Neuron (in vitro differentiated cells): Measurements from ENCODE around the gene GRAMD2A.

ENCODE experiments used
- H2AFZ ChIP-seq: one replicate; pipeline ENCODE4 v1.6.1; 2013; ENCODE audit warnings: low read depth, mild to moderate bottlenecking, inconsistent platforms, low read length, moderate library complexity
- H3K27me3 ChIP-seq: one replicate; pipeline ENCODE4 v1.6.1; 2013; ENCODE audit warnings: low read length; ENCODE audit not compliant: insufficient read depth
- H3K36me3 ChIP-seq: one replicate; pipeline ENCODE4 v1.6.1; 2013; ENCODE audit warnings: low read length; ENCODE audit not compliant: insufficient read depth
- H3K4me1 ChIP-seq: one replicate; pipeline ENCODE4 v1.6.1; 2013; ENCODE audit warnings: low read length; ENCODE audit not compliant: insufficient read depth
- H3K4me3 ChIP-seq: 2 replicates; pipeline ENCODE4 v1.5.1; 2013; ENCODE audit warnings: mild to moderate bottlenecking, low read length, moderate library complexity
- H3K9me3 ChIP-seq: one replicate; pipeline ENCODE4 v1.6.1; 2013; ENCODE audit warnings: low read length

Gene GRAMD2A

GRCh38 chr15:72197460-72198355, at the start of gene GRAMD2A:
Gene GRAMD2A (minus strand): TSS chr15:72197787.
- no peaks in the 10 kb centered on the region for H3K9me3 ChIP-seq
- H3K4me3 ChIP-seq: no peak within 1 kb of the TSS
- H2AFZ ChIP-seq: no peak within 1 kb of the TSS
- H3K4me1 ChIP-seq: no peaks in the 10 kb centered on the region
- H3K27me3 ChIP-seq: peaks cover 2% of the 10 kb centered on the region
- peaks cover 42% of the 10 kb centered on the region for H3K36me3 ChIP-seq

DNA sequence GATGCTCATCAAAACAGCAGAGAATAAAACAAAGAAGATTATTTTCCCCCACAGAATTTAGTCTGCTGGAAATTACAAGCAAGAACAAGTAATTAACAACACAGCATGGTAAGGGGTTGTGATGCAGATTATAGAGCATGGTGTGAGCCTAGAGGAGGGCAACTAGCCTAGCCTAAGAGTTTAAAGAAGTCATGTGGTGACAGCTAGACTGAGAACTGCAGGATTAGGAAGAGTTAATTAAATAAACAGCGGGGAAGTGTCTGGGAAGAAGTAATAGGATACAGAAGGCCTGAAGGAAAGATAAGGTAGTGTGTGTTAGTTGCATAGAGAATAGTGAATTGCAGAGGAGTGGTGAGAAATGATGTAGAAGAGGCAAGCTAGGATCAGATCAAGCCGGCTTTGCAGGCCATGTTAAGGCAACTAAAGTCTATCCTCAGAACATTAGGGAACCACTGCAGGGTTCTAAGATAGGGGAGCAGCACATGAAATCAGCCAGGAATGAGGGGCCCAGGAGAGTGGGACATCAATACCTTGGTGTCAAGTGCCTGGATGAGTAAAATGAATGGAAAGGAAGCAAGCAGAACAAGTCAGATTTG, 45.3 kb upstream of the GRAMD2A start:
- H3K27me3 ChIP-seq: no peaks in the 10 kb centered on the region
- no peaks in the 10 kb centered on the region for H3K9me3 ChIP-seq
- no peak overlapping the region for H2AFZ ChIP-seq
- H3K4me3 ChIP-seq: no peak overlapping the region
- peaks cover 61% of the 10 kb centered on the region for H3K36me3 ChIP-seq
- H3K4me1 ChIP-seq: no peaks in the 10 kb centered on the region

DNA sequence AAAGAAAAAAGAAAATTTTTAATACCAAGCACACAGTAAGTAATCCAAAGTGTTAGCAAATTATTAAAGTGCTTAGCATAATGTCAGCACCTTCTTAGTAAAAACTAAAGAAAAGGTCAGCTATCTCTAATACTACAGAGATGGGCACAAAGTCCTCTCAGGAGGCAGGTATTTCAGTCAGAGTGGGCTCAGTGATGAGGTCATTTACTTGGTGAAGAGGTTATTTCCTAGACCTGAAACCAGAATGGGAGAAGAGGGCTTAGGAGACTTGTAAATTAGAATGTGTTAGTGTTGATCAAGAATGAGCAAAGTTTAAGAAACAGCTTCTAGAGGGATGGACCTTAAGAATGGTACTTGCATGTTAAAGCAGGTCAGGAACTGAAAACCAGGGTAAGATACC, 42.1 kb upstream of the GRAMD2A start:
- Histone ChIP-seq H3K36me3 (peaks cover 49% of the 10 kb centered on the region), H3K4me1 (no peaks in the 10 kb centered on the region), H3K4me3 (no peak overlapping the region), H3K27me3 (no peaks in the 10 kb centered on the region), H3K9me3 (no peaks in the 10 kb centered on the region), H2AFZ (no peak overlapping the region)

DNA sequence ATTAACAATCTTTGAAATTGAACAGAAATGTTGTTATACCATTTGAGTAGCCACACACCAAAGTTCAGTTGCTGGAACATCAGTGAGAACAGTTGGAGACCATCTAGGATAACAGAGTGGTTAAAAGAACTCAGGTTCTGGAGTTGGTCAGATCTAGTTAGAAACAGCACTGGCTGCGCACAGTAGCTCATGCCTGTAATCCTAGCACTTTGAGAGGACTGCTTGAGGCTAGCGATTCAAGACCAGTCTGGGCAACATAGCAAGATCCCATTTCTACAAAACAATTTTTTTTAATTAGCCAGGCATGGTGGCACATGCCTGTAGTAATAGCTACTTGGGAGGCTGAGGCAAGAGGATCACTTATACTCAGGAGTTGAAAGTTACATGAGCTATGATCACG, 41.0 kb upstream of the GRAMD2A start:
- no peak overlapping the region for H3K4me3 ChIP-seq
- H3K9me3 ChIP-seq: no peaks in the 10 kb centered on the region
- no peaks in the 10 kb centered on the region for H3K4me1 ChIP-seq
- peaks cover 40% of the 10 kb centered on the region for H3K36me3 ChIP-seq
- no peaks in the 10 kb centered on the region for H3K27me3 ChIP-seq
- no peak overlapping the region for H2AFZ ChIP-seq

GRCh38 chr15:72237853-72238224, 40.3 kb upstream of the GRAMD2A start:
- H3K4me1 ChIP-seq: no peaks in the 10 kb centered on the region
- no peak overlapping the region for H2AFZ ChIP-seq
- H3K27me3 ChIP-seq: no peaks in the 10 kb centered on the region
- H3K36me3 ChIP-seq: peaks cover 33% of the 10 kb centered on the region
- no peaks in the 10 kb centered on the region for H3K9me3 ChIP-seq
- no peak overlapping the region for H3K4me3 ChIP-seq

GRCh38 chr15:72237029-72237852, 39.7 kb upstream of the GRAMD2A start:
- H3K4me1 ChIP-seq: peaks cover 4% of the 10 kb centered on the region
- H3K9me3 ChIP-seq: no peaks in the 10 kb centered on the region
- peaks cover 27% of the 10 kb centered on the region for H3K36me3 ChIP-seq
- H3K4me3 ChIP-seq: no peak overlapping the region
- no peak overlapping the region for H2AFZ ChIP-seq
- no peaks in the 10 kb centered on the region for H3K27me3 ChIP-seq

- H3K9me3 ChIP-seq: no peaks in the 10 kb centered on the region
- peaks cover 20% of the 10 kb centered on the region for H3K36me3 ChIP-seq
- H3K4me1 ChIP-seq: peaks cover 7% of the 10 kb centered on the region
- H3K27me3 ChIP-seq: no peaks in the 10 kb centered on the region
- no peak overlapping the region for H3K4me3 ChIP-seq
- no peak overlapping the region for H2AFZ ChIP-seq
Observed at GRCh38 chr15:72236381-72237003, 38.9 kb upstream of the GRAMD2A start.

DNA sequence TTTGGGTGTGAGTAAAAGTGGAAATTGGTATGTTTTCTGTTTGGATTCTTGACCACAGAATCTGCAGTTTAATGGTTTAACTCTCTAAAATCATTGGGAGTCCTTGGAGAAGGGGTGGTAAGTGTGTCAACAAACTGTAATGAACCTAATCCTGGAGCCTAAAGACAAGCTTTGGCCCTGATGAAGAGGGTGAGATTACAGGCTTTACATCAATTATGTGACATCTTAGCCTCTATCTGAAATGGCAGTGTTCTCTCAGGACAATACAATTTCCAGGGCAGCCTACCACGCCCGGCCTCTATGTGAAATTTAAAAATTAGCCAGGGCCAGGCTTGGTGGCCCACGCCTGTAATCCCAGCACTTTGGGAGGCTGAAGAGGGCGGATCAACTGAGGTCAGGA, 37.7 kb upstream of the GRAMD2A start:
- H2AFZ ChIP-seq: no peak overlapping the region
- H3K9me3 ChIP-seq: no peaks in the 10 kb centered on the region
- no peaks in the 10 kb centered on the region for H3K27me3 ChIP-seq
- H3K4me1 ChIP-seq: peaks cover 7% of the 10 kb centered on the region
- peaks cover 8% of the 10 kb centered on the region for H3K36me3 ChIP-seq
- no peak overlapping the region for H3K4me3 ChIP-seq

- peaks cover 15% of the 10 kb centered on the region for H3K4me1 ChIP-seq
- no peaks in the 10 kb centered on the region for H3K9me3 ChIP-seq
- H3K36me3 ChIP-seq: no peaks in the 10 kb centered on the region
- H3K4me3 ChIP-seq: no peak overlapping the region
- no peaks in the 10 kb centered on the region for H3K27me3 ChIP-seq
- no peak overlapping the region for H2AFZ ChIP-seq
Observed at GRCh38 chr15:72233769-72234168, 36.2 kb upstream of the GRAMD2A start.

DNA sequence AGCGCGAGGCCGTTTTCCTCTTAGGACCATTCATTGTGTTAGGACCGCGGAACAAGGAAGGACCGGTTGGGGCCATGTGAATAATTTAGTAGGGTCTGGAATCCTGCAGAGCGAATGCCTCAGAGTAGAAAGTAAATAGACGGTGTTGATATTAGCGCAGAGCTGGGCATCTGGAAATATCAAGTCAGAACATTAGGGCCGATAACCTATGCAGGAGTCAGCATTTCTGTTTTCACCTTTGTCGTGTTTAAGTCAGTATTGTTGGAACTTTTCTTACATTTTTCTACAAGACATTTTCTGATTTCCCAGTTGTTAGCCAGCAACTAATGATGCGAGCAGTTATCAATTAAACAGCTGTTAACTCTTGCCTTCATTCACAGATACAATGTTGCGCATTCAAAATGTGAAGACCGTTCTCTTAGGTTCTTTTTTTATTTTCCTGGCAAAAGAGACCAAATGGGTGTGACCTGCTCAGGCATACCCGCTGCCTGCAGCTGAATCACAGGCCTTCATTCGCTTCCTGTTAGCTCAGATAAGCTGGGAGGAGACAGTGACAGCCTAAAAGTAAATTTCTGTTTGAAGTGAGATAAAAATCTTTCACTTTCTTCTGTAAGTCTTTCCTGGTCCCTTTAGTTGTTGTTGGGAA, 34.4 kb upstream of the GRAMD2A start:
- Histone ChIP-seq H2AFZ (peak overlapping the region; percentile 85), H3K4me1 (peaks cover 30% of the 10 kb centered on the region), H3K9me3 (no peaks in the 10 kb centered on the region), H3K27me3 (no peaks in the 10 kb centered on the region), H3K4me3 (peak overlapping the region; percentile 98), H3K36me3 (no peaks in the 10 kb centered on the region)

GRCh38 chr15:72231066-72231832, 33.7 kb upstream of the GRAMD2A start, which contains the start of gene PKM:
Gene PKM (minus strand): TSS chr15:72231190. CDS start chr15:72219097, 12,093 bp downstream.
- Histone ChIP-seq H3K4me1 (peaks cover 35% of the 10 kb centered on the region), H3K36me3 (no peaks in the 10 kb centered on the region), H3K4me3 (peak within 1 kb of the TSS; percentile 98), H3K9me3 (no peaks in the 10 kb centered on the region), H3K27me3 (no peaks in the 10 kb centered on the region), H2AFZ (peak within 1 kb of the TSS; percentile 85)
